ENCODE results near the gene COP1. TPM values are rescaled to one million over a fixed set of nuclear protein-coding genes. Genes with fewer than 3 reads are reported as not detected.
"Not testable (repeated sequence)": the region's sequence is repeated elsewhere in the genome, so short reads cannot be mapped to it uniquely, and the experiment has no call there.

Gene COP1
- total RNA-seq, 2 donors from 2014 or later = 52.2 to 70.7 TPM

DNA sequence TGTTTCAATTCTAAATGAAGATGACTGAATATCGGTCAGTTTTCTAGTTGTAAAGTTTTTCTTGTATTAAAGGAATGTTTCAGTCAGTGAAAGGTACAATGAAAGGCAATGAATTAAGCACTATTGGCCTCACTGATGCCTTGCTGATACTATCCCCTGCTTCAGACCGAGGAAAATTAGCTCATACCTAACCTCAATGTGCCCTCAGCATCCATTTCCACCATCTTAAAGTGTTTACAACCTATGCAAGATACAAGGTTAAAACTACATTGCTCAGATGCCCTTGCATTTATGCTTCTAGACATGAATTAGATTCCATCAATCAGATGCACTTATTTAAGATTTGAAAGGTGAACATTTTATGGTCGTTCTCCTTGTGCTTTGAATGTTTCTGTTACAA lies 184.5 kb downstream of the COP1 start:
- intact Hi-C loops (cut with DNase I) = no loop called here
- TF ChIP-seq CTCF (IDR thresholded peaks at IDR 0.05) = no peak
- Histone ChIP-seq H3K9me3 (no peaks in the 10 kb centered on the region), H3K9ac (ENCODE audit: low read depth in 2 of 2, low read length in 2 of 2) (no peak overlapping the region), H3K4me3 (no peak overlapping the region), H3K4me1 (no peaks in the 10 kb centered on the region), H3K36me3 (no peaks in the 10 kb centered on the region), H3K27ac (no peak overlapping the region), H3K27me3 (no peaks in the 10 kb centered on the region)
- DNase-seq = no peak

DNA sequence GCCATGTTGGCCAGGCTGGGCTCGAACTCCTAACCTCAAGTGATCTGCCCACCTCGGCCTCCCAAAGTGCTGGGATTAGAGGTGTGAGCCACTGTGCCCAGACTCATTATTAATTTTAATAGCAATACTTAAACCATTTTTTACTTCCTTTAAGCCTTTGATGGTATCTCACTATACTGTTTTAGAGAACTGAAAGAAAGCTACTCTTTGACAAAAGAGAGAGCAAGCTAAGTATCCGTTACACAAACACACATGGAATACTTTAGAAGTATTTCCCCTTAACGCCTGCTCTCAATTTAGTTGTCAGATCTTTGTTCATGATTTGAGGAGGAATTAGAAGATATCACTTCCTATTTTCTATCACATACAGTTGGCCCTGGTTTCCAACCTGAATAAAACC lies 189.4 kb downstream of the COP1 start:
- Histone ChIP-seq H3K4me3 (no peak overlapping the region), H3K27ac (no peak overlapping the region), H3K4me1 (no peaks in the 10 kb centered on the region), H3K27me3 (no peaks in the 10 kb centered on the region), H3K36me3 (no peaks in the 10 kb centered on the region), H3K9me3 (no peaks in the 10 kb centered on the region), H3K9ac (ENCODE audit: low read depth in 2 of 2, low read length in 2 of 2) (no peak overlapping the region)
- no peak for TF ChIP-seq CTCF (IDR thresholded peaks at IDR 0.05)
- DNase-seq = no peak
- intact Hi-C loops (cut with DNase I) = no loop called here

- no peak for DNase-seq
- H3K4me3 ChIP-seq = no peak overlapping the region
- H3K9ac ChIP-seq (ENCODE audit: low read depth in 2 of 2, low read length in 2 of 2) = no peak overlapping the region
- H3K27me3 ChIP-seq = no peaks in the 10 kb centered on the region
- H3K4me1 ChIP-seq = no peaks in the 10 kb centered on the region
- no peak overlapping the region for H3K27ac ChIP-seq
- TF ChIP-seq CTCF (IDR thresholded peaks at IDR 0.05) = no peak
- H3K36me3 ChIP-seq = no peaks in the 10 kb centered on the region
- no peaks in the 10 kb centered on the region for H3K9me3 ChIP-seq
- intact Hi-C loops (cut with DNase I) = no loop called here
Measured at GRCh38 chr1:176009951-176010350, 197.1 kb downstream of the COP1 start.

- intact Hi-C loops (cut with DNase I); H3K9me3 ChIP-seq; H3K36me3 ChIP-seq; H3K9ac ChIP-seq (ENCODE audit: low read depth in 2 of 2, low read length in 2 of 2); DNase-seq; H3K4me3 ChIP-seq; H3K27ac ChIP-seq; H3K4me1 ChIP-seq; H3K27me3 ChIP-seq: not testable (repeated sequence)
Measured at GRCh38 chr1:176007756-176008389, 199.2 kb downstream of the COP1 start.

- DNase-seq; H3K4me3 ChIP-seq; H3K36me3 ChIP-seq; intact Hi-C loops (cut with DNase I); H3K9ac ChIP-seq (ENCODE audit: low read depth in 2 of 2, low read length in 2 of 2); H3K9me3 ChIP-seq; H3K4me1 ChIP-seq; H3K27ac ChIP-seq; H3K27me3 ChIP-seq: not testable (repeated sequence)
Measured at GRCh38 chr1:175994660-175995059, 212.4 kb downstream of the COP1 start.

GRCh38 chr1:175992825-175993224 lies 214.3 kb downstream of the COP1 start:
- H3K27ac ChIP-seq; H3K27me3 ChIP-seq; H3K9ac ChIP-seq (ENCODE audit: low read depth in 2 of 2, low read length in 2 of 2); H3K4me1 ChIP-seq; H3K9me3 ChIP-seq; H3K36me3 ChIP-seq; DNase-seq; intact Hi-C loops (cut with DNase I); H3K4me3 ChIP-seq: not testable (repeated sequence)

GRCh38 chr1:175992202-175992601 lies 214.9 kb downstream of the COP1 start:
- H3K9ac ChIP-seq (ENCODE audit: low read depth in 2 of 2, low read length in 2 of 2); H3K27ac ChIP-seq; DNase-seq; H3K27me3 ChIP-seq; H3K4me3 ChIP-seq; H3K9me3 ChIP-seq; H3K36me3 ChIP-seq; H3K4me1 ChIP-seq; intact Hi-C loops (cut with DNase I): not testable (repeated sequence)

Data from colonic mucosa (tissue), 4 donors.